ENCODE measurements around the gene DLK1. TPM values are rescaled to one million over a fixed set of nuclear protein-coding genes. Genes with fewer than 3 reads are reported as not detected.

Gene DLK1
- total and polyA plus RNA-seq, 8 donors, result 0.25 to 1.7 (median 1.6) TPM; not detected in 1

DNA sequence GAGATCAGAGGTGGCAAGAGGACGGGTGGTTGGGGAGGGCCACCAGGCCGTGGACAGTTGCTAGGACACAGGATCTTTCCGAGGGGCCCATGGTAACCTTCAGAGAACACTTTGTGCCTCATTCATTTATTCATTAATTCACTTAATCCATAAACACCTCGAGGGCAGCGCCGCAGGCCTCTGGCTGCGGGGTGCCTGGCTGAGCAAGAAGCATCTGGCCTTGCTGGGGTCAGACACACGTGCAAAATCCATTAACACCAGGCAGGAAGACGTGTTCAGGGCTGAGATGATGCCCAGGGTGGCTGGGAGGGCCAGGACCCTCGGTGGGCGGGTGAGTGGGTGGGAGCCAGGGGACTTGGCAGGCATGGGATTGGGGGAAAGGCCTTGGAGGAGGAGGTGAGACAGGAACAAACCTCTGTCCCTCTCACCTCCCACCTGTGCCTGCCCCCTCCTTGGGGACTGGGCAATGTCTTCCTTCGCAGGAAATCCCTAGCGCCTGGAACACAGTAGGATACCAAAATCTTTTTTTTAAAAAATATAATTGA lies 6.6 kb upstream of the DLK1 start:
- DNase-seq (peak in 1 of 4 donors; percentile 48), ATAC-seq (no peak)
- intact Hi-C loops (cut with DNase I), result no loop called here
- Histone ChIP-seq H3K4me1 (no peaks in the 10 kb centered on the region), H3K27ac (no peak overlapping the region), H3K9me3 (no peaks in the 10 kb centered on the region), H3K27me3 (peaks cover 7 to 63% of the 10 kb centered on the region in 2 donors), H3K36me3 (no peaks in the 10 kb centered on the region), H3K4me3 (no peak overlapping the region)
- TF ChIP-seq, protein P1, sequence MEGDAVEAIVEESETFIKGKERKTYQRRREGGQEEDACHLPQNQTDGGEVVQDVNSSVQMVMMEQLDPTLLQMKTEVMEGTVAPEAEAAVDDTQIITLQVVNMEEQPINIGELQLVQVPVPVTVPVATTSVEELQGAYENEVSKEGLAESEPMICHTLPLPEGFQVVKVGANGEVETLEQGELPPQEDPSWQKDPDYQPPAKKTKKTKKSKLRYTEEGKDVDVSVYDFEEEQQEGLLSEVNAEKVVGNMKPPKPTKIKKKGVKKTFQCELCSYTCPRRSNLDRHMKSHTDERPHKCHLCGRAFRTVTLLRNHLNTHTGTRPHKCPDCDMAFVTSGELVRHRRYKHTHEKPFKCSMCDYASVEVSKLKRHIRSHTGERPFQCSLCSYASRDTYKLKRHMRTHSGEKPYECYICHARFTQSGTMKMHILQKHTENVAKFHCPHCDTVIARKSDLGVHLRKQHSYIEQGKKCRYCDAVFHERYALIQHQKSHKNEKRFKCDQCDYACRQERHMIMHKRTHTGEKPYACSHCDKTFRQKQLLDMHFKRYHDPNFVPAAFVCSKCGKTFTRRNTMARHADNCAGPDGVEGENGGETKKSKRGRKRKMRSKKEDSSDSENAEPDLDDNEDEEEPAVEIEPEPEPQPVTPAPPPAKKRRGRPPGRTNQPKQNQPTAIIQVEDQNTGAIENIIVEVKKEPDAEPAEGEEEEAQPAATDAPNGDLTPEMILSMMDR (IDR thresholded peaks at IDR 0.05), result no peak

DNA sequence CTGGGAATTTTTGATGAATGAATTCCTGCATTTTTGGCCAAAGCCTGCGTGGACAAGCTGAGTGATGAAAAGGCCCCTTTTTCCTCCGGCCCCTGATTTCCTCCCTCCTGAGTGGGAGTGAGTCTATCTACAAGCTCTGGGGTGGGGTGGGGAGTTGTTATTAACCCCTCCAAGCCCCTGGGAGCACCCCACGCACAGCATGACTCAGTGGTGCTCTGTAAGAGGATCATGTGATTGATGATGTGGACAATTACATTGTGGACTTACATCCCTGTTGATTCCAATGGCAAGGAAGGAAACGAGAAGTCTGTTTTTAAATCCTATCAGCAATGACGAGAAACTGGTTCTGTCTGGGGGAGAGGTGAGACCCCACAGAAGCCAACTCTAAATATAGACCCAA lies 5.1 kb upstream of the DLK1 start:
- Histone ChIP-seq H3K27me3 (peaks cover 14 to 78% of the 10 kb centered on the region in 2 donors), H3K36me3 (no peaks in the 10 kb centered on the region), H3K4me1 (no peaks in the 10 kb centered on the region), H3K4me3 (no peak overlapping the region), H3K27ac (no peak overlapping the region), H3K9me3 (no peaks in the 10 kb centered on the region)
- TF ChIP-seq, protein P1 (IDR thresholded peaks at IDR 0.05), result no peak
- ATAC-seq (no peak), DNase-seq (peak in 1 of 4 donors; percentile 0)
- intact Hi-C loops (cut with DNase I), result no loop called here

DNA sequence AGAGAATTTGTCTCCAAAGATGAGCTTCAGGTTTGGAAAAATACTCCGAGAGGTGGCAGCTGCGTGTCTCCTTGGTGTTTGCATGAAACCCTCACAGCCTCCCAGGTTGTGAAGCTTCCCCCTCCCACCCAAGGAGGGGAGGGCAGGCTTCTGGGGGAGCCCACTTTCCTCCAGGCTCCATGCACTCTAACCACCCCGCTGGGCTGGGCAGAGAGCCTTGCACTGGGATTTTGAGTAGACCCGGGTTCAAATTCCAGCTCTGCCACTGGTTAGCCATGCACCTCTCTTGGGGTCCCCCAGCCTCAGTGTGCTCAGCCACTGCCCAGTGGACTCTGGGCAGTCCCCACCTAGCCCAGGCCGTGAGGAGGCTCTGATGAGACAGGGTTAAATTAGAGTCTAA lies 4.3 kb upstream of the DLK1 start:
- Histone ChIP-seq H3K4me3 (no peak overlapping the region), H3K9me3 (no peaks in the 10 kb centered on the region), H3K4me1 (no peaks in the 10 kb centered on the region), H3K27ac (no peak overlapping the region), H3K27me3 (peaks cover 21 to 86% of the 10 kb centered on the region in 2 donors), H3K36me3 (no peaks in the 10 kb centered on the region)
- TF ChIP-seq, protein P1 (IDR thresholded peaks at IDR 0.05), result no peak
- intact Hi-C loops (cut with DNase I), result no loop called here
- no peak for ATAC-seq
- peak in 1 of 4 donors; percentile 47 for DNase-seq

- Histone ChIP-seq H3K27me3 (peaks cover 30 to 95% of the 10 kb centered on the region in 2 donors), H3K4me3 (no peak overlapping the region), H3K4me1 (no peaks in the 10 kb centered on the region), H3K9me3 (no peaks in the 10 kb centered on the region), H3K27ac (no peak overlapping the region), H3K36me3 (no peaks in the 10 kb centered on the region)
- intact Hi-C loops (cut with DNase I), result no loop called here
- DNase-seq (peak in 1 of 4 donors; percentile 70), ATAC-seq (no peak)
- TF ChIP-seq, protein P1 (IDR thresholded peaks at IDR 0.05), result no peak
Measured at GRCh38 chr14:100723135-100723829, 3.4 kb upstream of the DLK1 start.

DNA sequence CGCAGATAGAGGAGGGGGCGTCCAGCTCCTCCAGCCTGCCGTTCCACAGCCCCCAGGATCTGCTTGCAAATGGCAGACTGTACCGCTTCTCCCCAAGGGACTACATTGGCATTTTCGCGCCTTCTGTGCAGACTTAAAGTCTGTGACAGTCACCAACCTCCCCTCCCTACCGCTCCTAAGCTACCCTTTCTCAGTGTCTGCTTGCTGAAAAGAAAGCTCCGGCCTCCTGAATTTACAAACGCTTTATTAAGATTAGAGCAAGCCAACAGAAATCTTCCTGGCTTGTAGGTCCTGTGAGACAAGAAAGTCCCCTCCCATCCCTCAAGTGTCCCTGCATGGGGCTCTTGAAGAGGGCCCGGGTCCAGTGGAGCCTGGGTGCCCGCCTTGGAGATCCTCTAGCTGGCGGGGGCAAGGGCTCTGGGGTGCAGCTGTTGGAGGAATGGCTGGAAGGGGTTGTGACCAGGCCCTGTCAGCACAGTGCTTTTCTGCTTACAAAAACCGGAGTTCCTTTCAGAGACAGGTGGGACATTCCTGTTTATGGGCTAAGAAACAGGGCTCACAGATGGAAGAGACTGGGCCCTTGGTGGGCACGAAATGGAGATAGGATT lies 2.8 kb upstream of the DLK1 start:
- intact Hi-C loops (cut with DNase I), result no loop called here
- TF ChIP-seq, protein P1 (IDR thresholded peaks at IDR 0.05), result no peak
- no peaks in the 10 kb centered on the region for H3K9me3 ChIP-seq
- no peak overlapping the region for H3K4me3 ChIP-seq
- H3K27ac ChIP-seq, result no peak overlapping the region
- H3K4me1 ChIP-seq, result no peaks in the 10 kb centered on the region
- peaks cover 31 to 97% of the 10 kb centered on the region in 2 donors for H3K27me3 ChIP-seq
- ATAC-seq, result no peak
- no peaks in the 10 kb centered on the region for H3K36me3 ChIP-seq
- DNase-seq, result peak in 1 of 4 donors; percentile 40
